ENCODE data around the gene STH. TPM values are rescaled to one million over a fixed set of nuclear protein-coding genes. Genes with fewer than 3 reads are reported as not detected.

STH gene
- total RNA-seq, 2 donors from 2014 or later = not detected

DNA sequence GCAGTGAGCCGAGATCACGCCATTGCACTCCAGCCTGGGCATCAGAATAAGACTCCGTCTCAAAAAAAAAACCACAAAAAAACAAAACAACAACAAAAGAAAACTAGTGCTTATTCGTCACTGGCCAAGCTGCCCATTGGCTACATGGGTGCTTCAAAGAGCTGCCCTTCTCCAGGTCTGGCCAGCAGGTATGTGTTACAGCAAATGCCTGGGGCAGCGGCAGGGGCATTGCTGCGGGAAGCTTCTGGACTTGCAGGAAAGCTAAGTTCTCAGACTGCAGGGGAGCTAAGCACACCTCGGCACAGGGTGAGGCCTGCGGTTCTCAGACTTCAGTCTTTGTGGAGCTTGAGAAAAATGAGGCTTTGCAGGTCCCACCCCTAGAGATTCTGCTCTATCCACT, 4.1 kb upstream of the STH start:
- H3K4me3 ChIP-seq = no peak overlapping the region
- intact Hi-C loops (cut with DNase I) = no loop called here
- DNase-seq (ENCODE audit: low spot score) = no peak
- H3K9me3 ChIP-seq = no peaks in the 10 kb centered on the region
- no peaks in the 10 kb centered on the region for H3K4me1 ChIP-seq (replicated peaks)
- H3K27ac ChIP-seq = no peak overlapping the region
- TF ChIP-seq POLR2A (IDR thresholded peaks at IDR 0.05) (no peak), POLR2AphosphoS5 (IDR thresholded peaks at IDR 0.05) (no peak)
- TF ChIP-seq, protein P1, sequence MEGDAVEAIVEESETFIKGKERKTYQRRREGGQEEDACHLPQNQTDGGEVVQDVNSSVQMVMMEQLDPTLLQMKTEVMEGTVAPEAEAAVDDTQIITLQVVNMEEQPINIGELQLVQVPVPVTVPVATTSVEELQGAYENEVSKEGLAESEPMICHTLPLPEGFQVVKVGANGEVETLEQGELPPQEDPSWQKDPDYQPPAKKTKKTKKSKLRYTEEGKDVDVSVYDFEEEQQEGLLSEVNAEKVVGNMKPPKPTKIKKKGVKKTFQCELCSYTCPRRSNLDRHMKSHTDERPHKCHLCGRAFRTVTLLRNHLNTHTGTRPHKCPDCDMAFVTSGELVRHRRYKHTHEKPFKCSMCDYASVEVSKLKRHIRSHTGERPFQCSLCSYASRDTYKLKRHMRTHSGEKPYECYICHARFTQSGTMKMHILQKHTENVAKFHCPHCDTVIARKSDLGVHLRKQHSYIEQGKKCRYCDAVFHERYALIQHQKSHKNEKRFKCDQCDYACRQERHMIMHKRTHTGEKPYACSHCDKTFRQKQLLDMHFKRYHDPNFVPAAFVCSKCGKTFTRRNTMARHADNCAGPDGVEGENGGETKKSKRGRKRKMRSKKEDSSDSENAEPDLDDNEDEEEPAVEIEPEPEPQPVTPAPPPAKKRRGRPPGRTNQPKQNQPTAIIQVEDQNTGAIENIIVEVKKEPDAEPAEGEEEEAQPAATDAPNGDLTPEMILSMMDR (IDR thresholded peaks at IDR 0.05) = no peak
- WGBS = 93% methylated on average over 8 of the region's 8 CpGs
- no peaks in the 10 kb centered on the region for H3K36me3 ChIP-seq
- no peaks in the 10 kb centered on the region for H3K27me3 ChIP-seq (replicated peaks; ENCODE audit: insufficient read depth)

DNA sequence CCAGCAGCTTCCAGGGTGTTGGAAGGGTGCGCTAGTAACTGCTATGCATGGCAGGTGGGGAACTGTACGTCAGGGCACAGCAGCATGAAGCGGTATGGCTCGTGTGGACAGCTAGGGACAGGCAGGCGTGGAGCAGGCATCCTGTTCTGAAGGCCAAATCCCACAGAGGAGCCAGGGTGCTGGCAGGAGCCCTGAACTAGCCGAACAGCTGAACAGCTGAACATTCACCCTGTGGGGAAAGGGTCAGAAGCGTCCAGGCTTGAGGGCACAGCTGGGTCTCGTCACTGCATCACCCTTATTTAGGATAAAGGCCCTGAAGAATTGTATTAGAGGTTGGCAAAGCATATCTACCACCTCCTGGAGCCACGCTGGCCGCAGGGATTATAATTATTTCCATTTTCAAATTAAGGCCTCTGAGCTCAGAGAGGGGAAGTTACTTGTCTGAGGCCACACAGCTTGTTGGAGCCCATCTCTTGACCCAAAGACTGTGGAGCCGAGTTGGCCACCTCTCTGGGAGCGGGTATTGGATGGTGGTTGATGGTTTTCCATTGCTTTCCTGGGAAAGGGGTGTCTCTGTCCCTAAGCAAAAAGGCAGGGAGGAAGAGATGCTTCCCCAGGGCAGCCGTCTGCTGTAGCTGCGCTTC, 3.3 kb upstream of the STH start:
- no peak for DNase-seq (ENCODE audit: low spot score)
- no peak overlapping the region for H3K27ac ChIP-seq
- 89% methylated on average over 14 of the region's 14 CpGs for WGBS
- intact Hi-C loops (cut with DNase I) = no loop called here
- no peaks in the 10 kb centered on the region for H3K36me3 ChIP-seq
- H3K4me3 ChIP-seq = no peak overlapping the region
- H3K27me3 ChIP-seq (replicated peaks; ENCODE audit: insufficient read depth) = no peaks in the 10 kb centered on the region
- TF ChIP-seq POLR2AphosphoS5 (IDR thresholded peaks at IDR 0.05) (no peak), POLR2A (IDR thresholded peaks at IDR 0.05) (no peak)
- TF ChIP-seq, protein P1 (IDR thresholded peaks at IDR 0.05) = no peak
- H3K4me1 ChIP-seq (replicated peaks) = no peaks in the 10 kb centered on the region
- H3K9me3 ChIP-seq = no peaks in the 10 kb centered on the region

DNA sequence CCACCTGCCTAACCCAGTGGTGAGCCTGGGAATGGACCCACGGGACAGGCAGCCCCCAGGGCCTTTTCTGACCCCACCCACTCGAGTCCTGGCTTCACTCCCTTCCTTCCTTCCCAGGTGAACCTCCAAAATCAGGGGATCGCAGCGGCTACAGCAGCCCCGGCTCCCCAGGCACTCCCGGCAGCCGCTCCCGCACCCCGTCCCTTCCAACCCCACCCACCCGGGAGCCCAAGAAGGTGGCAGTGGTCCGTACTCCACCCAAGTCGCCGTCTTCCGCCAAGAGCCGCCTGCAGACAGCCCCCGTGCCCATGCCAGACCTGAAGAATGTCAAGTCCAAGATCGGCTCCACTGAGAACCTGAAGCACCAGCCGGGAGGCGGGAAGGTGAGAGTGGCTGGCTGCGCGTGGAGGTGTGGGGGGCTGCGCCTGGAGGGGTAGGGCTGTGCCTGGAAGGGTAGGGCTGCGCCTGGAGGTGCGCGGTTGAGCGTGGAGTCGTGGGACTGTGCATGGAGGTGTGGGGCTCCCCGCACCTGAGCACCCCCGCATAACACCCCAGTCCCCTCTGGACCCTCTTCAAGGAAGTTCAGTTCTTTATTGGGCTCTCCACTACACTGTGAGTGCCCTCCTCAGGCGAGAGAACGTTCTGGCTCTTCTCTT, 2.6 kb upstream of the STH start:
- TF ChIP-seq, protein P1 (IDR thresholded peaks at IDR 0.05) = no peak
- no peak for TF ChIP-seq POLR2AphosphoS5 (IDR thresholded peaks at IDR 0.05)
- TF ChIP-seq POLR2A (IDR thresholded peaks at IDR 0.05) = no peak
- Histone ChIP-seq H3K27ac (no peak overlapping the region), H3K9me3 (no peaks in the 10 kb centered on the region), H3K4me1 (replicated peaks) (no peaks in the 10 kb centered on the region), H3K27me3 (replicated peaks; ENCODE audit: insufficient read depth) (no peaks in the 10 kb centered on the region), H3K36me3 (no peaks in the 10 kb centered on the region), H3K4me3 (no peak overlapping the region)
- intact Hi-C loops (cut with DNase I) = no loop called here
- 79% methylated on average over 30 of the region's 31 CpGs for WGBS
- DNase-seq (ENCODE audit: low spot score) = no peak

DNA sequence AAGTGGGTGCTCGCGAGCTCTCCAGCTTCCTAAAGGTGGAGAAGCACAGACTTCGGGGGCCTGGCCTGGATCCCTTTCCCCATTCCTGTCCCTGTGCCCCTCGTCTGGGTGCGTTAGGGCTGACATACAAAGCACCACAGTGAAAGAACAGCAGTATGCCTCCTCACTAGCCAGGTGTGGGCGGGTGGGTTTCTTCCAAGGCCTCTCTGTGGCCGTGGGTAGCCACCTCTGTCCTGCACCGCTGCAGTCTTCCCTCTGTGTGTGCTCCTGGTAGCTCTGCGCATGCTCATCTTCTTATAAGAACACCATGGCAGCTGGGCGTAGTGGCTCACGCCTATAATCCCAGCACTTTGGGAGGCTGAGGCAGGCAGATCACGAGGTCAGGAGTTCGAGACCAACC, 1.9 kb upstream of the STH start:
- Histone ChIP-seq H3K9me3 (no peaks in the 10 kb centered on the region), H3K4me3 (no peak overlapping the region), H3K36me3 (no peaks in the 10 kb centered on the region), H3K27me3 (replicated peaks; ENCODE audit: insufficient read depth) (no peaks in the 10 kb centered on the region), H3K27ac (no peak overlapping the region), H3K4me1 (replicated peaks) (no peaks in the 10 kb centered on the region)
- intact Hi-C loops (cut with DNase I) = no loop called here
- TF ChIP-seq, protein P1 (IDR thresholded peaks at IDR 0.05) = no peak
- TF ChIP-seq POLR2A (IDR thresholded peaks at IDR 0.05) (no peak), POLR2AphosphoS5 (IDR thresholded peaks at IDR 0.05) (no peak)
- no peak for DNase-seq (ENCODE audit: low spot score)
- WGBS = 92% methylated on average over 13 of the region's 13 CpGs

DNA sequence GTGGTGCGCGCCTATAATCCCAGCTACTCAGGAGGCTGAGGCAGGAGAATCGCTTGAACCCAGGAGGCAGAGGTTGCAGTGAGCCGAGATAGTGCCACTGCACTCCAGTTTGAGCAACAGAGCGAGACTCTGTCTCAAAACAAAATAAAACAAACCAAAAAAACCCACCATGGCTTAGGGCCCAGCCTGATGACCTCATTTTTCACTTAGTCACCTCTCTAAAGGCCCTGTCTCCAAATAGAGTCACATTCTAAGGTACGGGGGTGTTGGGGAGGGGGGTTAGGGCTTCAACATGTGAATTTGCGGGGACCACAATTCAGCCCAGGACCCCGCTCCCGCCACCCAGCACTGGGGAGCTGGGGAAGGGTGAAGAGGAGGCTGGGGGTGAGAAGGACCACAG, 1.4 kb upstream of the STH start:
- Histone ChIP-seq H3K36me3 (no peaks in the 10 kb centered on the region), H3K9me3 (no peaks in the 10 kb centered on the region), H3K4me1 (replicated peaks) (no peaks in the 10 kb centered on the region), H3K27ac (no peak overlapping the region), H3K4me3 (no peak overlapping the region), H3K27me3 (replicated peaks; ENCODE audit: insufficient read depth) (no peaks in the 10 kb centered on the region)
- intact Hi-C loops (cut with DNase I) = no loop called here
- no peak for DNase-seq (ENCODE audit: low spot score)
- 85% methylated on average over 9 of the region's 9 CpGs for WGBS
- TF ChIP-seq, protein P1 (IDR thresholded peaks at IDR 0.05) = no peak
- TF ChIP-seq POLR2AphosphoS5 (IDR thresholded peaks at IDR 0.05) (no peak), POLR2A (IDR thresholded peaks at IDR 0.05) (no peak)

Data from prostate gland (tissue), 2 donors.